ENCODE results near the gene XPR1. TPM values are rescaled to one million over a fixed set of nuclear protein-coding genes. Genes with fewer than 3 reads are reported as not detected.

Gene XPR1
- total RNA-seq, 1 donor from 2014 or later, result 25.4 TPM

DNA sequence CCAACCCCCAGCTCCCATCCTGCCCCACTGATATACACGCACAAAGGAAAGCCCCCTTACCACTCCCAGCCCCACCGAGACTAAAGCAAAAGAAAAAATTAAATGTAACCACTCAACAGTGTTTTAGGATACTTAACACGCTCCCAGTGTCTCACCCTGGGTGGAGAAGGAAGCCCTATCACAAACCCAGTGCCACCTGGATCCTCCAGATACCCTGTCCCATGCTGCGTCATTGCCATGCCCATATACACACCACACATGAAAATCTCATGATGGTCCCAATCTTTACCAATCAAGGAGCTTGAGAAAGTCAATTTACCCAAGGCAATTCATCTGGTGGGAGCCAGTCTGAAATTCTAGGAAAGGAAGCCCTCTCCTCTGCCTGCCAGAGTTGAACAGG, 292.1 kb downstream of the XPR1 start:
- no peak overlapping the region for H3K4me3 ChIP-seq (ENCODE audit: low read depth, low read length)
- H3K36me3 ChIP-seq (ENCODE audit: control insufficient read depth, insufficient read depth, low read length), result no peaks in the 10 kb centered on the region
- no peak for DNase-seq (ENCODE audit: low read depth)
- H3K27me3 ChIP-seq (ENCODE audit: control insufficient read depth, insufficient read depth, low read length), result peaks cover 6% of the 10 kb centered on the region
- TF ChIP-seq, protein P1, sequence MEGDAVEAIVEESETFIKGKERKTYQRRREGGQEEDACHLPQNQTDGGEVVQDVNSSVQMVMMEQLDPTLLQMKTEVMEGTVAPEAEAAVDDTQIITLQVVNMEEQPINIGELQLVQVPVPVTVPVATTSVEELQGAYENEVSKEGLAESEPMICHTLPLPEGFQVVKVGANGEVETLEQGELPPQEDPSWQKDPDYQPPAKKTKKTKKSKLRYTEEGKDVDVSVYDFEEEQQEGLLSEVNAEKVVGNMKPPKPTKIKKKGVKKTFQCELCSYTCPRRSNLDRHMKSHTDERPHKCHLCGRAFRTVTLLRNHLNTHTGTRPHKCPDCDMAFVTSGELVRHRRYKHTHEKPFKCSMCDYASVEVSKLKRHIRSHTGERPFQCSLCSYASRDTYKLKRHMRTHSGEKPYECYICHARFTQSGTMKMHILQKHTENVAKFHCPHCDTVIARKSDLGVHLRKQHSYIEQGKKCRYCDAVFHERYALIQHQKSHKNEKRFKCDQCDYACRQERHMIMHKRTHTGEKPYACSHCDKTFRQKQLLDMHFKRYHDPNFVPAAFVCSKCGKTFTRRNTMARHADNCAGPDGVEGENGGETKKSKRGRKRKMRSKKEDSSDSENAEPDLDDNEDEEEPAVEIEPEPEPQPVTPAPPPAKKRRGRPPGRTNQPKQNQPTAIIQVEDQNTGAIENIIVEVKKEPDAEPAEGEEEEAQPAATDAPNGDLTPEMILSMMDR (IDR thresholded peaks at IDR 0.05; ENCODE audit: insufficient read depth, low read length, poor library complexity, severe bottlenecking), result no peak

DNA sequence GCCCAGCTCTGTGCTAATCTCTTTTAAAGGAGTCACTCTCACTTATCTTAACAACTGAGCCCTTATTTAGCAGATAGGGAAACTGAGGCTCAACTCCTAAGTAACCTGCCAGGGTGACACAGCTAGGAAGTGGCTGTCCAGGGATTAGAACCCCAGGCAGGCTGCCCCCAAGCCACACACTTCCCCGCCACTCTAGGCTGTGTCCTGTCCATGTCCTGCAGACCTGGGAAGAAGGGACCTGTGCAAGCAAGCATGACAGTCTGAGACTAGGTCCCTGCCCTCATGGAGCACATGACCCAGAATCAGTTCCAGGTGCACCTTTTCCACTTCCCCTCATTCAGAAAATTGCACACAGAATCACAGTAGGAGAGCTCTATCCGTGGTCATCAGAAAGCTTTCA, 293.1 kb downstream of the XPR1 start:
- Histone ChIP-seq H3K4me3 (ENCODE audit: low read depth, low read length) (no peak overlapping the region), H3K27me3 (ENCODE audit: control insufficient read depth, insufficient read depth, low read length) (peaks cover 6% of the 10 kb centered on the region), H3K36me3 (ENCODE audit: control insufficient read depth, insufficient read depth, low read length) (no peaks in the 10 kb centered on the region)
- TF ChIP-seq, protein P1 (IDR thresholded peaks at IDR 0.05; ENCODE audit: insufficient read depth, low read length, poor library complexity, severe bottlenecking), result no peak
- no peak for DNase-seq (ENCODE audit: low read depth)

DNA sequence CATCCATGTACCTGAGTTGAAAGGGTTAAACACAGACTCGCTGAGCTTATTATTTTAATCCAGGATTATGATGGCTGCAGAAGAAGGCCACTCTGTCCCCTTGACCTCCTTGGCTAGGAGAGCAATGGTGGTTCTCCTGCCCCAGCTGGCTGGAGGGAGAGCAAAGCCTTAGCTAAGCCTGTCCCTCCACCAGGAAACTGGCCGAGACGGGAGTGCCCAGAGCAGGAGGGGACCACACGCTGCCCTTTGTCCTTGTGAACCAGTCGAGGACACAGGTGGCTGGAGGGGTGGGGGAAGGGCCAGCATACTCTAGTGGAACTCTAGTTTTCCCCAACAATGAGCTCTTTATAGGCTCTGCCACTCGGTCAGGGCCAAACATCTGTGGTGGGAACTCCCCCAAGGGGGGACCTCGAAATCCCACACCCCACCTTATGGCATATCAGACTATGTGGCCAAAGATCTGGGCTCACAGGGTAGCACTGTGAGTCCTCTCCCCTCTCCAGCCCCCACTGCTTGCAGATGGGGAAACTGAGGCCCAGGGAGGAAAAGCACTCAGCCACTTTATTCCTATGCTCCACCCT, 293.7 kb downstream of the XPR1 start:
- no peak for DNase-seq (ENCODE audit: low read depth)
- TF ChIP-seq, protein P1 (IDR thresholded peaks at IDR 0.05; ENCODE audit: insufficient read depth, low read length, poor library complexity, severe bottlenecking), result no peak
- Histone ChIP-seq H3K4me3 (ENCODE audit: low read depth, low read length) (no peak overlapping the region), H3K27me3 (ENCODE audit: control insufficient read depth, insufficient read depth, low read length) (peaks cover 6% of the 10 kb centered on the region), H3K36me3 (ENCODE audit: control insufficient read depth, insufficient read depth, low read length) (no peaks in the 10 kb centered on the region)

DNA sequence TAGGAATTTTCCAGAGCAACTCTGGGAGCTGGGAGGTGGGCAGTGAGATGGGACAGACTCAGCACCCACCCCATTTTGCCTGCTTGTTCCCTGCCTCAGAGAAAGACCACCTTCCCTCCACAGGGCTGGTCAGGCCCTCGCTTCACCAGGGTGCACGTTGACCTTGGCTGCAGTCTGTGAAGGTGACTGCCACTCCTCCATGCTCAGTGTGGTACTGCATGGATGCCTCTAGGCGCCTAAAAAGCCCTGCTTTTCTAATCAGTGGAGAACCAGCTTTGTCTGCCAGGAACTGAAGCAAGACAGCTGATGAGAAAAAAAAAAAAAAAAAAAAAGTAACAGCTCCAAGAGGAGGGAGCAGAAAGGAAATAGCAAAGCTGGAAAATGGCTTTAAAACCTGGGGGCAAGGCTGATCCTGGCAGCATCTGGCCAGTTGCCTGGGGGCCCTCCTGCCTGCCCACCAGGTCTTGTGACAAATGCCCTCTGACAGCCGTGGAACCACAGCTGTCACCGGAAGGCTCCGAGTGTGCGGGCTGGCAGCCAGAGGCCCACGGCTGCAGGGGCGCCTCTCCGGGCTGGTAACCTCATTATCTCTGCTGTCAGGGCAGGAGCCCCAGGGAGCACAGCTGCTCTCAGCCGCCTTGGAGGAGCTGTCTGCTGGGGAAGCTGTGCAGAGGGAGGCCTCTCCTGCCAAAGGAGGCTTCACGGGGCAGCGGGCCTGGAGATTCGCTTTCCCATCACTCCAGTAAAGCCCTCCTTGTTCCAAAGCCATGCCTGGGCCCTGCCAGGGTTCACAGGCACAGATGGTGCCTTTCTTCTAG, 294.6 kb downstream of the XPR1 start:
- Histone ChIP-seq H3K36me3 (ENCODE audit: control insufficient read depth, insufficient read depth, low read length) (no peaks in the 10 kb centered on the region), H3K27me3 (ENCODE audit: control insufficient read depth, insufficient read depth, low read length) (peaks cover 6% of the 10 kb centered on the region), H3K4me3 (ENCODE audit: low read depth, low read length) (no peak overlapping the region)
- TF ChIP-seq, protein P1 (IDR thresholded peaks at IDR 0.05; ENCODE audit: insufficient read depth, low read length, poor library complexity, severe bottlenecking), result no peak
- DNase-seq (ENCODE audit: low read depth), result no peak

DNA sequence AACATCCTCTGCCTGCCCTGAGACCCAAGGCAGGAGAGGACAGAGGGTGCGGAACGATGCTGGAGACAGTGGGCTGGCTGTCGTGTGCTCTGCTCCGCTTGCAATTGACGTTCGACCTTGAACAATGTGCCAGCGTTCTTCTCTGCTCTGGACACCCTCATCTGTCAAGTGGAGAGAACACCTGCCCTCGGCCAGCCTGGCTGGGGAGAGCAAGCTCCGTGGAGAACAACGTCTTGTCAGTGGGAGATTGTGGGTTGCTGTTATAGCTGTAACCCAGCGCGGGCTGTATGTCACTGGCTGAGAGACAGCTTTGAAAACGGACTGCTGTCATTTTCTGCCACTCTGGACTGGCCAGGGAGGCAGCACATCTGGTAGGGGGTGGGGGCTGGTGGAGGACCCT, 295.5 kb downstream of the XPR1 start:
- TF ChIP-seq, protein P1 (IDR thresholded peaks at IDR 0.05; ENCODE audit: insufficient read depth, low read length, poor library complexity, severe bottlenecking), result no peak
- DNase-seq (ENCODE audit: low read depth), result no peak
- Histone ChIP-seq H3K27me3 (ENCODE audit: control insufficient read depth, insufficient read depth, low read length) (peaks cover 6% of the 10 kb centered on the region), H3K4me3 (ENCODE audit: low read depth, low read length) (no peak overlapping the region), H3K36me3 (ENCODE audit: control insufficient read depth, insufficient read depth, low read length) (no peaks in the 10 kb centered on the region)
